Coronary artery (tissue), 2 donors: ENCODE results near the gene MAU2.
A peak's percentile ranks its signal among the peaks of the same experiment; 100 is the strongest.

Experiments
- DNase-seq: peaks from one replicate; pipeline ENCODE4 v3.0.0-alpha.2; 2017; ENCODE audit warnings: low spot score
- H3K27ac ChIP-seq, 2 donors: fragments of 200-600 bp; sonication (generic); one replicate each; pipeline ENCODE4 v1.5.1; 2016 to 2019
- H3K4me3 ChIP-seq: fragments of 200-600 bp; sonication (generic); 2 replicates; pipeline ENCODE4 v1.5.1; 2016; ENCODE audit warnings: mild to moderate bottlenecking, moderate library complexity
- CTCF ChIP-seq: fragments of 200-600 bp; sonication (generic); IDR thresholded peaks from one replicate; pipeline ENCODE4 v1.5.1; 2019; ENCODE audit warnings: antibody characterized with exemption

The MAU2 gene

GRCh38 chr19:19306191-19306590 lies 14.4 kb upstream of the MAU2 start:
- no peak for TF ChIP-seq CTCF
- Histone ChIP-seq H3K27ac (no peak overlapping the region), H3K4me3 (no peak overlapping the region)
- DNase-seq: no peak

- no peak for DNase-seq
- Histone ChIP-seq H3K4me3 (no peak overlapping the region), H3K27ac (no peak overlapping the region)
- no peak for TF ChIP-seq CTCF
Observed at GRCh38 chr19:19308373-19308772, 12.3 kb upstream of the MAU2 start.

- DNase-seq: no peak
- TF ChIP-seq CTCF: no peak
- H3K27ac ChIP-seq: no peak overlapping the region
- H3K4me3 ChIP-seq: no peak overlapping the region
Observed at GRCh38 chr19:19315444-19315843, 5.2 kb upstream of the MAU2 start.

GRCh38 chr19:19316082-19316481 lies 4.5 kb upstream of the MAU2 start:
- Histone ChIP-seq H3K27ac (no peak overlapping the region), H3K4me3 (no peak overlapping the region)
- no peak for TF ChIP-seq CTCF
- no peak for DNase-seq

- no peak for DNase-seq
- H3K4me3 ChIP-seq: peak overlapping the region; percentile 86
- peak overlapping the region; percentile 88 to 93 for H3K27ac ChIP-seq
- no peak for TF ChIP-seq CTCF
Observed at GRCh38 chr19:19319732-19320360, 783 bp upstream of the MAU2 start.

GRCh38 chr19:19321141-19321577 lies 530 bp downstream of the MAU2 start:
- TF ChIP-seq CTCF: no peak
- Histone ChIP-seq H3K27ac (peak overlapping the region; percentile 88 to 93), H3K4me3 (peak overlapping the region; percentile 86)
- DNase-seq: no peak

GRCh38 chr19:19324059-19324770 lies 3.6 kb downstream of the MAU2 start:
- DNase-seq: no peak
- no peak for TF ChIP-seq CTCF
- Histone ChIP-seq H3K4me3 (no peak overlapping the region), H3K27ac (no peak overlapping the region)
